Endothelial cell of umbilical vein (primary cell): Measurements from ENCODE around the gene GPR161. TPM values are rescaled to one million over a fixed set of nuclear protein-coding genes. Genes with fewer than 3 reads are reported as not detected.

ENCODE experiments used
- BruUV-seq: library from RNA; stranded (reverse); fragments of 400-500 nt; replicated peaks from 2 replicates; lab custom pipeline; 2021; lab: Mats Ljungman, UMichigan
- CTCF ChIA-PET: fragments of 300-600, 350-600 bp; sonication (Branson Sonifier 250); formaldehyde crosslinking; loops from one replicate; lab custom pipeline; 2021; ENCODE audit warnings: antibody characterized with exemption, inconsistent platforms; lab: Charles Lee
- POLR2A ChIA-PET: fragments of 300-600, 350-600 bp; sonication (Branson Sonifier 250); formaldehyde crosslinking; loops from one replicate; lab custom pipeline; 2021; ENCODE audit warnings: antibody characterized with exemption, inconsistent platforms; lab: Charles Lee
- DNase-seq: peaks from one replicate; pipeline ENCODE4 v3.0.0-alpha.2; 2011; ENCODE audit warnings: low read depth, low spot score
- FAIRE-seq: peaks from 2 replicates; lab custom pipeline; 2011; peaks lifted over from hg19 to GRCh38; lab: Jason Lieb, UNC
- H2AFZ ChIP-seq: 2 replicates; pipeline ENCODE4 v1.6.0; 2012; ENCODE audit warnings: low read depth, low read length, control low read depth, inconsistent platforms
- H3K27ac ChIP-seq: 2 replicates; pipeline ENCODE4 v1.5.1; 2011; ENCODE audit warnings: low read depth, mild to moderate bottlenecking, control low read depth, low read length, moderate library complexity; ENCODE audit not compliant: insufficient read depth
- H3K27me3 ChIP-seq, 2 experiments: 2 replicates each; pipeline versions ENCODE4 v1.6.0 to v1.6.1; 2011; ENCODE audit warnings: low read length in 2 of 2, mixed read lengths in 1 of 2; ENCODE audit not compliant: control insufficient read depth in 2 of 2, insufficient read depth in 2 of 2
- H3K36me3 ChIP-seq, 2 experiments: 2 replicates in 1 of 2; 3 replicates in 1 of 2; pipeline ENCODE4 v1.5.1; 2011; ENCODE audit warnings: low read length in 2 of 2, mild to moderate bottlenecking in 1 of 2, moderate library complexity in 1 of 2; ENCODE audit not compliant: control insufficient read depth in 2 of 2, insufficient read depth in 2 of 2; ENCODE audit errors: extremely low read depth in 1 of 2
- H3K4me1 ChIP-seq: 3 replicates; pipeline ENCODE4 v1.5.1; 2011; ENCODE audit warnings: mild to moderate bottlenecking, low read length; ENCODE audit not compliant: control insufficient read depth, insufficient read depth; ENCODE audit errors: extremely low read depth
- H3K4me2 ChIP-seq: 2 replicates; pipeline ENCODE4 v1.6.1; 2011; ENCODE audit warnings: low read length, control low read depth, mixed read lengths; ENCODE audit not compliant: insufficient read depth
- H3K4me3 ChIP-seq, 3 experiments: fragments of 200-600 bp in 1 of 3; sonication (generic), shearing (Covaris generic) in 1 of 3; replicated peaks in 1 of 3; 2 replicates each; pipeline ENCODE4 v1.5.1; 2011 to 2016; ENCODE audit warnings: control low read depth in 3 of 3, low read length in 3 of 3, mild to moderate bottlenecking in 2 of 3, inconsistent platforms in 1 of 3, low read depth in 1 of 3, moderate library complexity in 1 of 3; ENCODE audit not compliant: insufficient read depth in 1 of 3
- H3K79me2 ChIP-seq: 2 replicates; pipeline ENCODE4 v1.6.0; 2012; ENCODE audit warnings: low read length, inconsistent platforms; ENCODE audit not compliant: control insufficient read depth, insufficient read depth
- H3K9ac ChIP-seq: replicated peaks from 2 replicates; pipeline ENCODE3; 2011; ENCODE audit warnings: low read length, control low read depth; ENCODE audit not compliant: insufficient read depth; ENCODE audit errors: extremely low read depth
- H3K9me1 ChIP-seq: replicated peaks from 3 replicates; pipeline ENCODE4 v1.6.0; 2011; ENCODE audit warnings: mild to moderate bottlenecking, low read length; ENCODE audit not compliant: control insufficient read depth, insufficient read depth; ENCODE audit errors: extremely low read depth
- H3K9me3 ChIP-seq: replicated peaks from 2 replicates; pipeline ENCODE4 v1.5.1; 2012; ENCODE audit warnings: low read length, inconsistent platforms; ENCODE audit not compliant: control insufficient read depth, insufficient read depth
- H4K20me1 ChIP-seq: replicated peaks from 2 replicates; pipeline ENCODE3; 2011; ENCODE audit warnings: mild to moderate bottlenecking, low read length; ENCODE audit not compliant: control insufficient read depth, insufficient read depth; ENCODE audit errors: extremely low read depth
- CTCF ChIP-seq, 2 donors: IDR thresholded peaks; 1 replicate in 1 of 2; 2 replicates in 1 of 2; pipeline ENCODE4 v1.5.1; 2011; ENCODE audit warnings: low read length in 2 of 2, mild to moderate bottlenecking in 2 of 2, moderate library complexity in 2 of 2, control low read depth in 1 of 2, inconsistent platforms in 1 of 2, low read depth in 1 of 2; ENCODE audit not compliant: insufficient read depth in 1 of 2; ENCODE audit errors: extremely low read depth in 1 of 2
- EZH2 ChIP-seq: IDR thresholded peaks from 2 replicates; pipeline ENCODE4 v1.6.1; 2012; ENCODE audit warnings: borderline replicate concordance, low read depth, mild to moderate bottlenecking, moderate library complexity, low read length, inconsistent platforms; ENCODE audit not compliant: severe bottlenecking
- FOS ChIP-seq: IDR thresholded peaks from 2 replicates; pipeline ENCODE4 v1.6.1; 2011; ENCODE audit warnings: mild to moderate bottlenecking, low read length, moderate library complexity, borderline replicate concordance; ENCODE audit not compliant: insufficient read depth
- GATA2 ChIP-seq: IDR thresholded peaks from 2 replicates; pipeline ENCODE4 v1.7.0; 2011; ENCODE audit warnings: low read depth, mild to moderate bottlenecking, moderate library complexity, mixed read lengths, low read length; ENCODE audit not compliant: insufficient read length, insufficient read depth
- JUN ChIP-seq: IDR thresholded peaks from 2 replicates; pipeline ENCODE4 v1.6.1; 2011; ENCODE audit warnings: borderline replicate concordance, low read depth; ENCODE audit not compliant: insufficient read length, insufficient read depth
- MAX ChIP-seq: IDR thresholded peaks from 2 replicates; pipeline ENCODE4 v1.6.1; 2011; ENCODE audit not compliant: insufficient read depth, insufficient read length
- MYC ChIP-seq: IDR thresholded peaks from one replicate; pipeline ENCODE4 v1.6.1; 2011; ENCODE audit warnings: mild to moderate bottlenecking, low read depth, low read length
- POLR2A ChIP-seq: IDR thresholded peaks from 2 replicates; pipeline ENCODE4 v1.6.1; 2012; ENCODE audit warnings: low read depth, mild to moderate bottlenecking, control low read depth, low read length
- POLR2AphosphoS5 ChIP-seq: IDR thresholded peaks from 2 replicates; pipeline ENCODE4 v1.6.1; 2012; ENCODE audit warnings: low read depth, mild to moderate bottlenecking, control low read depth, low read length, moderate library complexity; ENCODE audit not compliant: insufficient read depth
- dilution Hi-C: fragments of 300-500 bp; cut with MboI; formaldehyde crosslinking; loops from one replicate; pipeline ENCODE4 v1.15.0; 2019; ENCODE audit warnings: low sequenced_read_pairs; ENCODE audit not compliant: extremely low pct_ligation_motif_present
- intact Hi-C: fragments of 100-400 bp; cut with micrococcal nuclease; formaldehyde crosslinking; loops from one replicate; pipeline ENCODE4 v1.10.0; 2022
- polyA plus RNA-seq, 4 experiments: library from polyadenylated mRNA; depleted of rRNA in 3 of 4; stranded (reverse) in 3 of 4; unstranded in 1 of 4; fragments of >200 nt; gene quantifications; 2 replicates each; pipeline versions ENCODE4 v1.2.1 to v1.2.3, GENCODE V29; 2011 to 2012; ENCODE audit warnings: missing spikeins in 1 of 4
- total RNA-seq: library from RNA; stranded (reverse); gene quantifications from 2 replicates; pipeline ENCODE4 v1.2.3, GENCODE V29; 2021

GPR161 gene
- total and polyA plus RNA-seq, 2 donors (not counting 3 experiments of a cell fraction or from before 2014, with no cell fraction given), result 34.7 to 36.5 TPM

GRCh38 chr1:168135116-168135920, 1.4 kb downstream of the GPR161 start:
- Histone ChIP-seq H2AFZ (peak overlapping the region; percentile 87), H3K4me1 (peaks cover 19% of the 10 kb centered on the region), H3K27ac (no peak overlapping the region), H3K9ac (peak overlapping the region; percentile 75), H3K79me2 (peaks cover 6% of the 10 kb centered on the region), H3K9me3 (no peaks in the 10 kb centered on the region), H3K4me2 (peak overlapping the region; percentile 74), H4K20me1 (no peaks in the 10 kb centered on the region), H3K36me3 (no peaks in the 10 kb centered on the region), H3K4me3 (peak overlapping the region; percentile 47 to 92 (median 77)), H3K9me1 (no peaks in the 10 kb centered on the region), H3K27me3 (no peaks in the 10 kb centered on the region)
- DNase-seq (peak; percentile 4), FAIRE-seq (no peak)
- dilution Hi-C loops, result no loop called here
- intact Hi-C loops, result loop anchor here (5.0 kb wide), 2 partner anchors 53 to 413 kb away; partner anchors contain the start of gene MPZL1
- TSS peak; percentile 16 for BruUV-seq
- ChIA-PET CTCF (interaction anchor here (0.8 to 2.3 kb wide), 7 partner anchors 12 to 101 kb away, joined by 3 to 8 read pairs (median 3); no protein-coding TSS in a partner anchor), POLR2A (no interaction called here)
- no peak for TF ChIP-seq GATA2
- no peak for TF ChIP-seq FOS
- no peak for TF ChIP-seq POLR2AphosphoS5
- TF ChIP-seq POLR2A, result no peak
- no peak for TF ChIP-seq MAX

- H3K27ac ChIP-seq, result no peak overlapping the region
- ChIA-PET CTCF (interaction anchor here (0.9 to 2.3 kb wide), 7 partner anchors 11 to 101 kb away, joined by 3 to 8 read pairs (median 4); no protein-coding TSS in a partner anchor), POLR2A (no interaction called here)
- H3K4me1 ChIP-seq, result peaks cover 19% of the 10 kb centered on the region
- H3K27me3 ChIP-seq, result no peaks in the 10 kb centered on the region
- TF ChIP-seq MYC (no peak), POLR2A (no peak), EZH2 (no peak), JUN (no peak), CTCF (IDR thresholded peaks at IDR 0.05; ENCODE audit: extremely low read depth in 1 of 2, insufficient read depth in 1 of 2, low read depth in 1 of 2, low read length in 2 of 2) (no peak), GATA2 (no peak), POLR2AphosphoS5 (no peak), MAX (no peak), FOS (no peak)
- no peak overlapping the region for H3K9ac ChIP-seq
- dilution Hi-C loops, result no loop called here
- no peaks in the 10 kb centered on the region for H3K9me3 ChIP-seq
- FAIRE-seq, result no peak
- H2AFZ ChIP-seq, result no peak overlapping the region
- no peak overlapping the region for H3K4me3 ChIP-seq
- no peak overlapping the region for H3K4me2 ChIP-seq
- H3K79me2 ChIP-seq, result peaks cover 6% of the 10 kb centered on the region
- no peaks in the 10 kb centered on the region for H3K9me1 ChIP-seq
- no peaks in the 10 kb centered on the region for H3K36me3 ChIP-seq
- BruUV-seq, result no TSS peak
- intact Hi-C loops, result loop anchor here (5.0 kb wide), 2 partner anchors 52 to 412 kb away; partner anchors contain the start of gene MPZL1
- H4K20me1 ChIP-seq, result no peaks in the 10 kb centered on the region
- no peak for DNase-seq
These were observed 2.1 kb downstream of the GPR161 start for GRCh38 chr1:168134642-168135041.
